GM18951 (cell line): ENCODE results near the gene HMHB1.

Experiments used
- POLR2A ChIP-seq: IDR thresholded peaks from 4 replicates; pipeline ENCODE4 v1.6.1; 2011; ENCODE audit warnings: mild to moderate bottlenecking; ENCODE audit not compliant: insufficient read length, insufficient read depth; ENCODE audit errors: extremely low read depth
- in situ Hi-C: fragments of 300-500 bp; cut with MboI; formaldehyde crosslinking; loops from one replicate; pipeline ENCODE4 v1.12.0; 2022; ENCODE audit warnings: low sequenced_read_pairs, mixed read lengths, inconsistent platforms; ENCODE audit not compliant: unreplicated experiment

HMHB1 gene

DNA sequence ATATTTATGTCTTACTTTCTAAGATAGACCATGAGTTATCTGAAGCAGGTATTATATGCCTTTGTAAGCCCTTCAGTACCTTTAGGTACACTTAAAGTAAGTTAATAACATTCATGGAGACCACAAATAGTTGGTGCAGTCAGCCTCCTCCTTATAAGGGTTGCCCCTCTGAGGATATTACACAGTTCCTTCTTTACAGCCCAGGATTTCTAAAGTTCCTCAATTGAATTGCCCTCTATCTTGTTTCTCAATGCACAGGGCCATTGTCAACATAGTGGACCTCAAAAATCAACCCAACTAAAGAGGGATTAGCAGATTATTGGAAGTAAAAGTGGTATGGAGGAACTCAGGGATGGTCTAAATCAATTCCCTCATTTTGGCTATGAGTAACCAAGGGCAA lies 50.3 kb downstream of the HMHB1 start:
- in situ Hi-C loops = no loop called here
- no peak for TF ChIP-seq POLR2A

DNA sequence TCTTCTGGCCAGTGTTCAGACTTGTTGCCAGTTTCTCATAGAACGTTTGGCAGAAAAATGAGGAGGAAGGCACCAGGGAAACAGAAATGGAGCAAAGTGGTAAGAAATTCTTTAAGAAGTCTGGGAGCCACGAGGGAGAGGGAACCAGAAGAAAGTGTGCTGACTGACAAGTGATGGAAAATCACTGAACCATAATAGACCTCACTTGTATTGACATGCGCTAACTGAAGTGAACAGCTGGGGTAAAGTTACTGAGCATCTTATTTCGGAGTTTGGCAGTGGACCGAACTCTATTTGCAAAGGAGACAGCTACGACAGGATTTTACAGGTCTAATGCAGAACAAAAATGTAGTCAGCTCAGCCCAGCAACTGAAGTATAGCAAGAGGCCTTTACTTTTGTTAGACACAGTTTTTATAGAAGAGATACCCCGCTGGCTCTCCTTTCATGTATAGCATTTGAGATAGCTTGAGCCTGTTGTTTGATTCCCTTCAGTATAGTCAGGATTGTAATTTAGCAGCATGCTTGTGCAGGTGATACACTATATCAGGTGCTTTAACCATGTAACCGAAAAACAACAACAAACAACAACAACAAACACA lies 53.6 kb downstream of the HMHB1 start:
- in situ Hi-C loops = no loop called here
- no peak for TF ChIP-seq POLR2A
